Stimulated activated CD8-positive, alpha-beta memory T cell treated with anti-CD3 and anti-CD28 coated beads, Interleukin-15, amount 100 ng/mL, for 48 hours (primary cell): ENCODE measurements around the gene THSD4.

Experiments
- DNase-seq, 2 donors: peaks; one replicate each; pipeline ENCODE4 v3.0.0-alpha.2; 2020; ENCODE audit warnings: low read depth in 2 of 2

THSD4 gene

DNA sequence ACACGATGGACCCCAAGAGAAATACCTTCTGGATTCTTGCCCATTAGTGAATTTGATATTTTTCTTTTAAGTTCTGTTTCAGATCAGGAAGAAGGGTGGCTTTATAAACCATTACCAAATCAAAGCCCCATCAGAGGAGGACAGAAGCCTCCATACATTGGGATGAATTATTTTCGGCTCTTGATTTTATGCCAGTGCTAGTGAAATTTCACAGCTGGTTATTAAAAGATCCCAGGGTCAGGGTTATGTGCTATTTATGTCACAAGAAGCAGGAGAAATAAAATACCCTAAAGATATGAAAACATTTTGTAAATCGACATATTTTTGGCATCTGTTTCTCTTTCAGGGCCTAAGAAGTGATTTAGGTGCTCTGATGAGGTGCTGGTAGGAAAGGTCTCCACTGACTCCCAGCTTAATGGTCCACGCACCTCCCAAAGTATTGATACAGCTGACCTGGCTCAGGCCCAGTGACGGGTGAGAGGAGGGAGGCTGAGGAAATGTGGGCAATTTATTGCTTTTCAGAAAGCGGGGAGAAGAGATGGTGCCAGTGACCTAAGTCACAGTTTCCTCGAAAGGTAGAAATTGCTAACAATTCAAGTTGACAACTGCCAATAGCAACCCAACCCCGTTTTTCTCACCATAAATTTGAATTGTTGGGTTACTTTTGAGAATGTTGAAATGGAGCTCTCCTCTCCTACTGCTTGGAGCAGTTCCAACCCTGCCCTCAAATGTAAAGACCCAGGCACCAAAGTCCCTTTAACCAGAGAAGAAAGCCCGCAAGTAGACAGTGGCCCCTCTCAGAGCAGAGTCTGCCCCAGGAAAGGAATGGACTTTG, 379.5 kb downstream of the THSD4 start:
- no peak for DNase-seq

DNA sequence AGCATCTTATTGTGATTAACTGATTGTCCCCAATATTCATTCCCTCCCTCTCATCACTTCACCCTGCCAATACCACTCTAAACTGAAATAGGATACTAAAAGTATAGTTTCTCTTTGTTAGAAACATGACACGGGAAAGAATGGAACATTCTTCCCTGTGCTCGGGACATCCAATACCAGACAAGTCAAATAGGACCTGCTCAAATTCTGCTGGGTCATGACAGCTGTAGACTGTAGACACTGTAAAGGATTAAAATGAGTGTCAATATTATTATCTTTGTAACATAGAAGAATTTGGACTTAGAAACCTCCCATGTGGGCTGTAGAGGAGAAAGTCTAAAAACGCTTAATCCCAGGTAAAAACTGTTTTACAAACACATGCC, 380.1 kb downstream of the THSD4 start:
- no peak for DNase-seq

DNA sequence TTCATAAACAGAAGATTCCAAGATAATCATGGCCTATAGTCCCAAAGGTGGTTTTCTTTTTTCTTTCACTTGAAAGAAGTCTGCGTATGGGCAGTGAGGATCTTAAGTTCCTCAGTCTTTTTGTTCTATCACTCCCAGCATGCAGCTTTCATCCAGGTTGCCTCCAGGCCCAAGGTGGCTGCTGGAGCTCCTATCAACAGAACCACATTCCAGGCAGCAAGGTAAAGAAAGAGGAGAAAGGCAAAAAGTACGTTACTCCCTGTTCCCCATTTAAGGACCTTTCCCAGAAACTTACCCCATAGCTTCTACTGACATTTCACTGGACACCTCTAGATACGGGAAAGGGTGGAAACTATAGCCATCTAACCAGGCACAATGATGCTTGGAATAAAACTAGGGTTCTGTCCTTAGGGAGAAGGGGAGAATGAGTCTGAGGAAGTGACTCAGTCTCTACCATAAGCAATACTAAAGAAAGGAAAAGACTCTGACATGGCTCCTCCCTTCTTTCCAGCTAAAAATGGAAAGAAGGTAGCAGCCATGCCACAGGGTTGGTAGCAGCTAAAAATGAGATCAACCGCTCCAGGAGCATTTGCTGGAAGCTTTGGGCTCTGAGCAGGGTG, 381.2 kb downstream of the THSD4 start:
- no peak for DNase-seq

DNA sequence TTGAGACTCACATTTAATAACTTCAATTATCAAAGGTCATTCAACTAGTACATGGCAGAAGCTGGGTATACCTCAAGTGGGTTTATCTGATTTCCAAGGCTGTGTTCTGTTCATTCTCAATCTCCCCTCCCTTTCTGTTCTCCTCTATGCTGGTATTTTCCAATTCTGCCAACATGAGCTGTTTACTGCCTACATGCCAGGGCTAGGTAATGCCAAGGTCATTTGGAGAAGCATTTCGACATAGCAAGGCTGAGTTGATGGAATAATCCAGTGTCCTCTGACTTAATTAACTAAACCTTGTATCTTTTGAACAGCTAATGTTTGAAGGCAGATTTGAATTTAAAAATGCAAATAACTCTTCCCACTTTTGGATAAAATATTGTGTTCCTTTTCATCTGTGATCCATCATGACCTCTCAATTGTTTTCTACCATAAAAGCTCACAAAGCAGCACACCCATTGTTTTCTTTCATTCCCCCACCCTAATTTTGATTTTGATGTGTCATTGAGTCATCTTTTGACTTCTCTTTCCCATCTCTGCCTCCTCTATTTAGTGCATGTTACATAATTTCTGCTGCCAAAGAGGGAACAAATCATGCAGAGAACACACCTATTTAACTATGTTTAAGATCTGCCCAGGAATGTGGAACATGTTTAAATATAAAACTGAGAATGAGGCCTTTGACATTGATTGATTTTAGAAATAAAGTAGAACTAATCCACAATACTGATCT, 386.2 kb downstream of the THSD4 start:
- no peak for DNase-seq

DNA sequence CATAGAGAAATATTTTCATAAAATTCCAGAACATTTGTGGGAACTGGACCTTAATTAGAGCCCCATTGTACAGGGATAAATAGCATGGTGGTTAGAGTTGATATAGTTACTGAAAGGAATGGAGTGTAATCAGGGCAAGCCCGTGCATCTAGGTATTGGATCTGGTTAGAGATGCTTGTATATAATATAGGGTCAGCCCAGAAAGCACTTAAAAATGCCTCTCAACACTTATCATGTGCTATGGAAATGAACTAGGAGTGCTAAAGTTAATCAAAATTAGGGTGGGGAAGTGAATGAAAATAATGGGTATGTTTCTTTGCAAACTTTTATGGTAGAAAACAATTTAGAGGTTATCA, 386.8 kb downstream of the THSD4 start:
- DNase-seq: no peak

DNA sequence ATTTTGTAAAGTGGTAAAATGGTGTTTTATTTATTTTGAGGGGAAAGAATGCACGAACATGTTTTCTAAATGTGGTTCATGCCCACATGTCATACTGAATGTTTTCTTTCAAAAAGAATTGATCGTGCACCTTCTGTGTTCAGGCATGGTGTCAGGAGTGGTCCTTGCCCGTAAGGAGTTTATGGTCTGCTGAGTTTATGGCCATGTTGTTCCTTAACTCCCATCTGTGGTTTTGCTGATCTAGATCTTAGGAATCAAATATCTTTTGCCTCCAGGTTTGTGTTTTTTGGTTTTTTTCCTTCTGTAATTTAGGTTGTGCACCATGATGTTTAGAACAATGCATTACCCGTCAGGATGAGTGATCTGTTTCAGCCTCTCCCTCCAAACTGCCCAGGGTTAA, 390.7 kb downstream of the THSD4 start:
- DNase-seq: no peak

DNA sequence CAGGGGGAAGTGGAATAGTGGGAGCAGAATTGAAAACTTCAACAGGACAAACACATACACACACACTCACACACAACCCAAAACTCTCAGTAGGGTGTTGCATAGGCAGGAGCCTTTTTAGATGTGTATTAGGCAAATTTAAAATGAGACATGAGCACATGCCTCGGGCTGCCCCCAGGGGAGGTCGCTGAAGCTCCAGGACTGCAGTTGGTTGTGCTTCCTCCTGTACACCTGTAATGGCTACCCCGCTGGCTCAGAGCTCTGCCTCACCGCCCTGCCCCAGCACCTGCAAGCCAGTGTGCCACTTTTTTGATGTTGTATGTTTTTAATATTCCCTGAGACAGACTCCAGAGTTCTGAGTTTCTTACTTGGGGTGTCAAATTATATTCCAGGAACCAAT, 391.7 kb downstream of the THSD4 start:
- DNase-seq: no peak

DNA sequence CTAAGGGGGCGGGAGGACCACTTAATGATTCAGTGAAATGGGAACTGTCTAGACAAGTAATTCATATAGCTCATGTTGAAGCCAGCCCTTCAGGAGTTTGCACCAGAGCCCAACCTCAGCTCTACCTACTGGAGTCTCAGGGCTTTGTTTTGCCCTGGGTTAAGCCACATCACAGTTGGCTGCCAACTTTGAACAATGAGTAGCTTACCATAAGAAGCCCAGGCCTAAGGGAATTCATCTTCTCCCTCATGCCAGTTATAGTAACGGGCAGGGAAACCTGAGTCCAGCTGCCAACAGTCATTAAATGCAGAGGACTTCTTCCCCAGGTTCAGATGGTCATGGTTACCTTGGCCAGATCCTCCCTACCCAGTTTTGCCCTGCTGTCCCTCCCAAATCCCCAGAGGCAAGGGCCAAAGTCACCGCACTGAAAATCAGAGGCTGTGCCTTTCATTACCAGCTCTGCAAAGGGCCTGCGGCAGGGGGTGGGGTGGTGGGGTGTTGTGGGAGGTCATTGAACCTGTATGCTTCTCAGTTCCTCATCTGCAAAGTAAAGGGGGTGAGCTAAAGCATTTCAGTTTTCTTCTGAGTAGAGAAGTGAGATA, 392.9 kb downstream of the THSD4 start:
- DNase-seq: no peak

DNA sequence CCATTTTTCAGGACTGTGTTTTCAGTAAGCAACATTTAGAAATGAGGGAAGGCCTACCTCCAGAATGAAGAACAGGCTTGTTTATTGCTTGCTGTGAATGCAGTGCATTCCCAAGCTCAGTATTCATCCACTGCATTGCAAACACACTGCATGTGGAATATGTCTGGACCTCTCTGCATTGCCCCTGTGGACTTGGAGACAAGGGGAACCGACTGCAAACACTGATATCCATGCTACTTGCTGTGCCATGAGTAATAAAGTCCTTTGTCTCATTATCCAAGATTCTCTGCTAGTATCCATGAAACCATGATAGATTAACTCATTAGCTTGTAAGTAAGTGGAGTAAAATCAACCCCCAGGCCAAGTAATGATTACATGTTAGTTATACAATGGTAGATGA, 393.9 kb downstream of the THSD4 start:
- no peak for DNase-seq

DNA sequence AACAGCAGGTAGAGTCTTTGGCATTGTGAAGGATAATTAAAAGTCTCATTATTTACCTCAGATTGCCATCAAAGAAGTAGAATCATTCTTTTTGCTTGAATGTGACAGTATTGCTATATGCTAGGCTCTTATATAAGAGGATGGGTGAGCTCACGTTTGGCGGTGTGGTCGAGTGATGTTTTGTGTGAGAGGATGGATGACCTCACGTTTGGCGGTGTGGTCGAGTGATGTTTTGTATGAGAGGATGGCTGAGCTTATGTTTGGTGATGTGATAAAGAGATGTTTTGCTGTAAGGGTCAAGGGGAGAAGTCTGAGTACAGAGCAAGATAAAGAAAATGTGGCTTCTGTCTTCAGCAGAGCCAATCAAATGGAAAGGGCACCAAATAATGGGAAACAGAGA, 395.5 kb downstream of the THSD4 start:
- no peak for DNase-seq

DNA sequence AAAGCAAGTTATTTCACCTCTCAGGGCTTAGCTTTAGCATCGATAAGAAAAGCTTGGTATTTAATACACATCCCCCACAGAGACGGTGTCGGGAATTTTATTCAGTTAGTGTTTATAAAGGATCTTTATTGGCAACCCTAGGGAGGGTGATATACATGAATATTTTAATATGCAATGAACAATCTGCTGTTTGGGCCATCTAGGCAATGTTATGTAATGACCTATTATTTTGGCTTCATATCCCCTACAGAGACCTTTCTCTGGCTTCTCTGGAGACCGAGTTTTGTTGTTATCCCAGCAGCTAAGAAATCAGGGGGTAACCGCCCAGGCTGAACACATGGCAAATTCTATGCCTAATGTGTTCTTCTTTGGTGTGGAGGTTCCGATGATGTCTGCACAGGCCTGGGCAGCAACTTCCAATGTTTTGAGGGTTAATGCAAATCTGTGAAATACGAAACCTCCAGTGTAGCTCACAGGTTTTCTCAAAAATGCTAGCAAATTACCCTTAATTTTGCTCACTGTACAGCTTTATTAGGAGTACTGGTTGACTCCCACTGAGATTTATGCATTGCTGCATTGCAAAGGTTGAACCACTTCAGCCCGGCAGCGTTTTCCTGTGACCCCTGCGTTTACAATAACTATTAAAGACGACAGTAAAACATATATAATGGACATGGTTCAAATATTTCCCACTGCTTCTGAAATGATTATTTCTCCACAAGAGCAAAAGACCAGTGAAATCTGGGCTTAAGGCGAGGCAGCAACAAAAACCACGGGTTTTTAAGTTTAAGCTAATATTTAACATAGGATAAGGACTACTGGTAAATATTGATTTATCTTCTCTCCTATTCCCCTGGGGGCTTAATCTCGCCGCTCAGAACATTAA, 396.8 kb downstream of the THSD4 start:
- DNase-seq: no peak

DNA sequence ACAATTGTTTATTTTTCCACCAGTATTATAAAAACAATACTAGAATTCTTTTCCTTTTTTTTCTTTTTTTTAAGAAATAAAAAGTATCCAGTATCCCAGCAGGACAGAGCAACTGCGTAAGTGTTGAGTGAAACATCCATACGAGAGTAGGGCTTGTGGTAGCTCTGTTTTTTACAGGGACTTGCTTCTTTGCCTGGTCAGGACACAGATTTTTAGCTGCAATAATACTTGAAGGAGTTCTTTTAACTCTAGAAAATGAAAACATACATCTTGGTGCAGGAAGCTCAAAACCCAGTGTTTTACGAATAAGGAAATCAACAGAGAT, 397.4 kb downstream of the THSD4 start:
- no peak for DNase-seq

DNA sequence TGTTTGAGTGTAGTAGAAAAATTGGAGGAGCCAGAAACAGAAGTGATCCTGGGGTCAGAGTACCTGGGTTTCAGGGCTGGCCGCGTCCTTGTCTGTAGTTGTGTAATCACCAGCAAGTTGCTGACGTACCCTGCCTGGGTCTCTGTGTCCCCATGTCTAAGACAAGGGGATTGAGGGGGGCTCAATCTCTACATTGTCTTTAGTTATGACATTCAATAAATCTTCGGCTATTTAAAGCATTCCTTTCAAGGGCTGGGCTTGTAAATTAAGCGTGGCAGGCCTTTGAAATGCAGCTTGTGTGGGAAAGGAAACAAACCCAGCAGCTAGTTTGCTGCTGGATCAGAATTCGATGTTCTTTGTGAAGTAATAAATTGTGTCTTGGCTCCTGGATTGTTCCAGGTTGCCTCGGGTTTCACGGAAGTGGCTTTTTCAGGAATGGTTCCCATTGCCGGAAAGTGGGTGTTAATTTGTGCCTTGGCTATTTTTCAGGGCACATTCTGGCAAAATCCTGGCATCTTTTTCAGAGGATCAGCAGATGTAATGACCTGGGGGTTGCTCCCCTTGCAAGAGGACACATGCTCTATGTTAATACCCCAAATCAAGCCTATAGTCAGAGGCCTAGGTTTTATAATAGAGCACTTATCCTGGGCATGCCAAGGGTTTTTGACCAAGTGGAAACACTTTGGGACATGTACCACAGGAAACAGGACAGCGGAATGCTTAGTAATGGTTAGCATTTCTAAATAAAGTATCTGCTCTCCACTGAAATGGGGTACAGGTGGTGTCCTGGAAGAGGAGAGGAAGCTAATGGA, 400.3 kb downstream of the THSD4 start:
- no peak for DNase-seq

DNA sequence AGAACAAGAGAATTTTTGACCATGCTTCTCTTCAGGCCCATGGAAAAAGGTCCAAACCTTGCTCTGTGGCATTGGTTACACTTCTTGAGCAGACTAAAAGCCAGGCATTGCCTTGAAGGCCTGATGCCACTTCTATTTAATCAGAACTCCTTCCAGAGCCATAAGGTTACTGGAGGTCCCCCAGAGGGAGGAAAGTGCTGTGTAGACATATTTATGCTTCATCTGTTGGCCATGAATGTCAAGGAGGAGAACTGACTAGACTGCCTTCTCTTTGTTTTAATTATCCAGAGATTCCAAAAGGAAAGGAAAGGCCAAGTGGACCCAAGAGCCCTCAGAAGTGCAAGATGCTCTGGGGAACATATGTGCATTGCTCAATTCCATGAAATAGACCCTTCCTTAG, 402.5 kb downstream of the THSD4 start:
- no peak for DNase-seq

DNA sequence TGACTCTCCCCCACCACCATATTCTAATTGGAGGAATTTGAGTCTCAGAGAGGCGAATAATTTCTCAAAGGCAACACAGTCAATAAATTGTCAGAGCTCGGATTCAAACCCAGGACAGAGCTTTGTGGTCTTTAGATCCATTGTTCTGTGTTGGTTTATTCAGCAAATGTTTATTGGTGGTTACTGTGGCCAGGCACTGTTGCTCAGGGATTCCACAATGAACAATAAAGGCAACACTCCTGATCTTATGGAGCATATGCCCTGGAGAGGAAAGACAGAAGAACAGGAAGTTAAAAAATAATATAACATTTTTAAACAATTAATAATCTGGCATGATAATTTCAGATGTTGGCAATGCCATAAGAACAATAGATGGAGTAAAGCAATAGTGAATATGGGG, 403.4 kb downstream of the THSD4 start:
- DNase-seq: no peak

DNA sequence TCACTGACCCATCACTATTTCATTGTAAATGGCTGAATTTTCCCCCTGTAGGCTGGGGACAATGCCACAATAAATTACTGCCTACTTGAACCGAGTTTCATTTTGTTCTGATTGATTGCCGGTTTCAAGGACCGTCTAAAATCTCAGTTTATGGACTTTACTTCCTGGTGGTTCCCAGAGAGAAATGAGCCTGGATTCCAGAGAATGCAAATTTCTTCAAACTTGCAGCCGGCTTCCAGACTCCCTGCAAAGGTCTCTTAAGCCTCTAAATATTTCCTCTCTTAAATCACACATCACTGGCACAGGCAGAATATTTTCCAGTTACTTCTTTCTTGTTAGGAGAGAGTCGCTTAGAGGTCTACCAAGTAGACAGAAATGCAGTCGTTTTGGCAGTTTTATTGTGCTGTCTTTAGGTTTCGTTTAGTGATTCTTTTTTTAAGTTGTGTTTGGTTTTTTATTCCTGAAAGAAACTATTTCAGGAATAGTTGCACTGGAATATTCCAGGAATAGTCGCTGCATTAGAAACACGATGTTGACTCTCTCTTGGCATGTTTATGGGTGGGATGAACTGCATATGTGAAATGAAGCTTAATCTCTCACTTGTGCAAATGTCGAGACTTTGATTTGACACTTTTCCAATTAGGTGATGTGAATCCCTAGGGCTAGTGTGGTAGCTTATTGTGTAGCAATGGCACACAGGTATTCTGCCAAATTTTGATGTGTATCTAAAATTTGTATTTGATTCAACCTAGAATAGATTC, 411.0 kb downstream of the THSD4 start:
- no peak for DNase-seq

DNA sequence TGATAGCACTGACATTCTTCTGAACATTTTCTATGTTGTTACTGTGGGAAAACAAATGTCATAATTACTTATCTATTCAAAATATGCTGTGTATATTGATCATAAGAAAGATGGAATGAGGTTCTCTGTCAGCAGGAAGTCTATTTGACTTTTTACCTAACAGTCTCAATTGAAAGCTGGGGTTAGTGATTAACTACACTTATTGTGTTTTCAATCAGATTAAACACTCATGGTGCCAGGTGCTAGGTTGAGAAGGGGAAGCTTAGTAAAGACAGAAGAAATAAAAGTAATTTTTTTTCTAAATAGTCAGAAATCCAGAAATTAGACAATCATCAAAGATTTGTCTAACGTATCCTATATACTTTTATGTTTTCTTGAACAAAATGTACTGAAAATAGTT, 414.1 kb downstream of the THSD4 start:
- no peak for DNase-seq

DNA sequence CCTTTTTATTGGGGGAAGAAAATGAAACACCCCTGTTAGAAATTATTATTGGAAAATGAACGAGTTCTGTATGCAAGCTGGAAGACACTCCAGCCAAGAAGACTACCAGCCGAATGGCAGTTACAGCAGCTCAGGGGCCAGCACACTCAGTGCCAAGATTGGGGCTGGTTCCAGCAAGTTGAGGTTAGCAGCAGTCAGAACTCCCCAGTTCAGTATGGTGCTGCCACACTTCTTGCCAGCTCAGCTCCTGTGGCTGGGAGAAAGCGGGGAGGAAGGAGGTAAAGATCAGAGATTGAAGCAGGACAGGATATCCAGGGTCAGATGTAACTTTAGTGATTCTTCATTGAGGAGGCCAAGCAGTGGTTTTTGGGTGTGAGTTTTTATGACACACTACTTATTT, 414.8 kb downstream of the THSD4 start:
- DNase-seq: no peak

DNA sequence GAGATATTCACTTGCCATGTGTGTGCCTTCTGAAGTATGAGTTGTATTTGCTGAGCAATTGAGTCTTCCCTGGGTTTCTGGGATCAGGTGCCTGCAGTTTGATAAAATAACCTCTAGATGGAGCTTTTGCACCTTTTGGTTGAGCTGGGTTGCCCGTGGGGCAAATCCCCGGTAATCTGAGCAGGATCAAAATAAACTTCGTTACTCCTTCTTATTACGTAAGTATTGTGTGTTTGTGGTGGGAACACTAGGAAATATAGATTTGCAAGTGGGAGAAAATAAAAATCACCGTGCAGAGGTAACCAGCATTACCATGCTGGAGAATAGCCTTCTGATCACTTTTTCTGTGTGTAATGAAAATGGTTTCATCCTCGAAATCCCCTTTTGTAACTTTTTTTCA, 417.7 kb downstream of the THSD4 start:
- DNase-seq: no peak

DNA sequence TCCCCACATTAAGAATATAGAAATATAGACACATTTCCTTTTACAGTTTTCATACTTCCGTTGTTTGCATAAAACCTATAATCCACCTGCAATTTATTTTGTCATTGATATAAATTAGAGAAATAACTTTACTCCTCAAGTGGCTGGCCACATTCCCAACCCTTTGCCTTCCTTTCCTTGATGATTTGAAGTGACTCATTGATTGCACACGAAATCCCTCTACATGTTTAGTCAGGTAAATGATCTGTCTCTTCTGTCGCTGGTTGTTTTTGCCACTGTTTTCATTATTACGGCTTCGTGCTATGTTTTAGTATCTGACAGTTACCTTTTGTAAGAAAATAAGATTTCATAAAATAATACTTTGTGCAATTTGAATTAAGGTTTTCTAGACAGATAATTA, 422.9 kb downstream of the THSD4 start:
- DNase-seq: no peak
